ENCODE measurements around the gene GRIP1.

The GRIP1 gene

GRCh38 chr12:66441905-66442559, 236.8 kb downstream of the GRIP1 start:
- in situ Hi-C loops (cut with HindIII; ENCODE audit: low sequenced_read_pairs): no loop called here
- TF ChIP-seq CTCF (IDR thresholded peaks at IDR 0.05; ENCODE audit: low read depth, low read length): no peak
- no peak overlapping the region for H3K4me3 ChIP-seq (ENCODE audit: low read depth, low read length)
- DNase-seq (ENCODE audit: low read depth, low spot score): no peak

GRCh38 chr12:66438601-66439000, 240.3 kb downstream of the GRIP1 start:
- in situ Hi-C loops (cut with HindIII; ENCODE audit: low sequenced_read_pairs): no loop called here
- no peak overlapping the region for H3K4me3 ChIP-seq (ENCODE audit: low read depth, low read length)
- no peak for TF ChIP-seq CTCF (IDR thresholded peaks at IDR 0.05; ENCODE audit: low read depth, low read length)
- peak; percentile 42 for DNase-seq (ENCODE audit: low read depth, low spot score)

GRCh38 chr12:66430106-66430505, 248.8 kb downstream of the GRIP1 start:
- no peak overlapping the region for H3K4me3 ChIP-seq (ENCODE audit: low read depth, low read length)
- TF ChIP-seq CTCF (IDR thresholded peaks at IDR 0.05; ENCODE audit: low read depth, low read length): no peak
- in situ Hi-C loops (cut with HindIII; ENCODE audit: low sequenced_read_pairs): no loop called here
- no peak for DNase-seq (ENCODE audit: low read depth, low spot score)

GRCh38 chr12:66428870-66429269, 250.0 kb downstream of the GRIP1 start:
- no peak for DNase-seq (ENCODE audit: low read depth, low spot score)
- H3K4me3 ChIP-seq (ENCODE audit: low read depth, low read length): no peak overlapping the region
- in situ Hi-C loops (cut with HindIII; ENCODE audit: low sequenced_read_pairs): no loop called here
- no peak for TF ChIP-seq CTCF (IDR thresholded peaks at IDR 0.05; ENCODE audit: low read depth, low read length)

GRCh38 chr12:66428261-66428660, 250.6 kb downstream of the GRIP1 start:
- no peak overlapping the region for H3K4me3 ChIP-seq (ENCODE audit: low read depth, low read length)
- no peak for DNase-seq (ENCODE audit: low read depth, low spot score)
- in situ Hi-C loops (cut with HindIII; ENCODE audit: low sequenced_read_pairs): no loop called here
- TF ChIP-seq CTCF (IDR thresholded peaks at IDR 0.05; ENCODE audit: low read depth, low read length): no peak

- no peak for DNase-seq (ENCODE audit: low read depth, low spot score)
- in situ Hi-C loops (cut with HindIII; ENCODE audit: low sequenced_read_pairs): no loop called here
- no peak for TF ChIP-seq CTCF (IDR thresholded peaks at IDR 0.05; ENCODE audit: low read depth, low read length)
- H3K4me3 ChIP-seq (ENCODE audit: low read depth, low read length): no peak overlapping the region
These were observed 252.2 kb downstream of the GRIP1 start for GRCh38 chr12:66426696-66427095.
